Stomach (tissue), 9 donors: ENCODE results near the gene URB1. TPM values are rescaled to one million over a fixed set of nuclear protein-coding genes. Genes with fewer than 3 reads are reported as not detected.

Source experiments
- DNase-seq, 2 donors: peaks; one replicate each; pipeline versions ENCODE4 v3.0.0 to v3.0.0-alpha.2; 2013 to 2019
- H3K27ac ChIP-seq, 5 donors: fragments of 200-600 bp in 4 of 5; sonication (generic) in 4 of 5; one replicate each; pipeline ENCODE4 v1.5.1; 2013 to 2019; ENCODE audit warnings: mild to moderate bottlenecking in 1 of 5, moderate library complexity in 1 of 5
- H3K27me3 ChIP-seq, 3 donors: fragments of 200-600 bp; sonication (generic); one replicate each; pipeline ENCODE4 v1.5.1; 2017 to 2019; ENCODE audit warnings: mixed run types in 1 of 3
- H3K36me3 ChIP-seq, 4 donors: fragments of 200-600 bp; sonication (generic); 1 replicate in 3 of 4; 2 replicates in 1 of 4; pipeline ENCODE4 v1.5.1; 2016 to 2019
- H3K4me1 ChIP-seq, 4 donors: fragments of 200-600 bp; sonication (generic); one replicate each; pipeline ENCODE4 v1.5.1; 2016 to 2019
- H3K4me3 ChIP-seq, 4 donors: fragments of 200-600 bp; sonication (generic) in 3 of 4; one replicate each; pipeline ENCODE4 v1.5.1; 2016 to 2019; ENCODE audit warnings: mild to moderate bottlenecking in 1 of 4
- H3K9me3 ChIP-seq, 4 donors: fragments of 200-600 bp; sonication (generic); one replicate each; pipeline ENCODE4 v1.5.1; 2016 to 2019
- CTCF ChIP-seq, 7 experiments: fragments of 450-650 bp in 4 of 7; fragments of 200-600 bp in 3 of 7; sonication (generic) in 3 of 7; IDR thresholded peaks; one replicate each; pipeline ENCODE4 v1.5.1; 2016 to 2019; ENCODE audit warnings: antibody characterized with exemption in 7 of 7, control low read depth in 2 of 7, mild to moderate bottlenecking in 1 of 7
- EP300 ChIP-seq: sonication (generic); formaldehyde crosslinking; IDR thresholded peaks from one replicate; pipeline ENCODE4 v1.6.1; 2017; ENCODE audit warnings: antibody characterized with exemption
- POLR2A ChIP-seq, 4 donors: fragments of 450-650 bp; IDR thresholded peaks; one replicate each; pipeline ENCODE4 v1.6.1; 2016; ENCODE audit warnings: antibody characterized with exemption in 4 of 4, control low read depth in 2 of 4, mild to moderate bottlenecking in 1 of 4, moderate library complexity in 1 of 4
- POLR2AphosphoS5 ChIP-seq, 3 donors: sonication (generic); formaldehyde crosslinking; IDR thresholded peaks; one replicate each; pipeline ENCODE4 v1.6.1; 2016; ENCODE audit warnings: antibody characterized with exemption in 3 of 3
- WGBS, 5 donors: extraction: QIAGEN DNeasy Blood & Tissue Kit in 3 of 5; methylation state at CpG; one replicate each; pipeline versions ENCODE4 v1.1.5 to v1.1.7; 2013 to 2018; 5-methylcytosine and 5-hydroxymethylcytosine counted together
- intact Hi-C: fragments of 100-400 bp; cut with DNase I; formaldehyde crosslinking; loops from one replicate; pipeline ENCODE4 v1.15.1; 2023; ENCODE audit warnings: low total_unique reads
- polyA plus RNA-seq, 3 donors: library from polyadenylated mRNA; stranded (reverse); fragments of 200-250 nt; gene quantifications; one replicate each; pipeline ENCODE4 v1.2.3, GENCODE V29; 2013
- total RNA-seq, 5 donors: library from RNA; depleted of rRNA; stranded (reverse); fragments of >200 nt; gene quantifications; one replicate each; pipeline versions ENCODE4 v1.1.0 to v1.2.3, GENCODE V29; 2014 to 2016
- donor health status: healthy with polysubstance abuse.
- donor health status: Bipolar disorder and iron deficiency.
- donor health status: healthy.

The URB1 gene
- total and polyA plus RNA-seq, 8 donors, result 1.2 to 16.3 (median 10.2) TPM

GRCh38 chr21:32410291-32410690, 17.5 kb upstream of the URB1 start:
- no peaks in the 10 kb centered on the region for H3K36me3 ChIP-seq
- H3K4me1 ChIP-seq, result peaks cover 21 to 49% (median 40%) of the 10 kb centered on the region in 4 donors
- no peak for DNase-seq
- intact Hi-C loops, result no loop called here
- TF ChIP-seq EP300 (no peak), POLR2AphosphoS5 (IDR thresholded peaks at IDR 0.05) (no peak), CTCF (IDR thresholded peaks at IDR 0.05) (no peak), POLR2A (IDR thresholded peaks at IDR 0.05) (no peak)
- peak overlapping the region in 4 of 5 donors; percentile 96 to 100 (median 100) for H3K27ac ChIP-seq
- WGBS, 5 donors, result 71 to 85% (median 76%) methylated on average over 4 of the region's 4 CpGs
- no peak overlapping the region for H3K4me3 ChIP-seq
- H3K9me3 ChIP-seq, result no peaks in the 10 kb centered on the region
- peaks cover 0 to 4% (median 0%) of the 10 kb centered on the region in 3 donors for H3K27me3 ChIP-seq

GRCh38 chr21:32406405-32406804, 13.6 kb upstream of the URB1 start:
- intact Hi-C loops, result loop anchor here (5.0 kb wide), 1 partner anchor 161 kb away; no protein-coding TSS in a partner anchor
- H3K27ac ChIP-seq, result peak overlapping the region in 2 of 5 donors; percentile 18 to 29
- DNase-seq, result peak in 1 of 2 donors; percentile 43
- peaks cover 6 to 22% (median 15%) of the 10 kb centered on the region in 4 donors for H3K4me1 ChIP-seq
- WGBS, 5 donors, result 35 to 53% (median 38%) methylated on average over 6 of the region's 6 CpGs
- H3K4me3 ChIP-seq, result no peak overlapping the region
- TF ChIP-seq POLR2AphosphoS5 (IDR thresholded peaks at IDR 0.05), result no peak
- no peak for TF ChIP-seq EP300
- TF ChIP-seq CTCF (IDR thresholded peaks at IDR 0.05), result no peak
- no peak for TF ChIP-seq POLR2A (IDR thresholded peaks at IDR 0.05)
- H3K27me3 ChIP-seq, result no peaks in the 10 kb centered on the region
- no peaks in the 10 kb centered on the region for H3K9me3 ChIP-seq
- no peaks in the 10 kb centered on the region for H3K36me3 ChIP-seq

GRCh38 chr21:32403201-32403777, 10.5 kb upstream of the URB1 start:
- WGBS, 5 donors, result 7 to 18% (median 17%) methylated on average over 5 of the region's 5 CpGs
- intact Hi-C loops, result no loop called here
- Histone ChIP-seq H3K36me3 (no peaks in the 10 kb centered on the region), H3K27ac (no peak overlapping the region), H3K9me3 (no peaks in the 10 kb centered on the region), H3K4me1 (peaks cover 0 to 7% (median 0%) of the 10 kb centered on the region in 4 donors), H3K4me3 (no peak overlapping the region), H3K27me3 (no peaks in the 10 kb centered on the region)
- peak; percentile 57 to 87 for DNase-seq
- peak in 5 of 7 experiments; percentile 43 to 69 (median 58) for TF ChIP-seq CTCF (IDR thresholded peaks at IDR 0.05)
- TF ChIP-seq EP300, result no peak
- peak in 1 of 3 donors; percentile 29 for TF ChIP-seq POLR2AphosphoS5 (IDR thresholded peaks at IDR 0.05)
- TF ChIP-seq POLR2A (IDR thresholded peaks at IDR 0.05), result no peak

- Histone ChIP-seq H3K27ac (peak overlapping the region; percentile 88 to 94 (median 90)), H3K36me3 (peaks cover 0 to 6% (median 0%) of the 10 kb centered on the region in 4 donors), H3K27me3 (peaks cover 0 to 6% (median 0%) of the 10 kb centered on the region in 3 donors), H3K9me3 (no peaks in the 10 kb centered on the region), H3K4me1 (peaks cover 15 to 35% (median 25%) of the 10 kb centered on the region in 4 donors), H3K4me3 (peak overlapping the region; percentile 98 to 100 (median 100))
- no peak for DNase-seq
- TF ChIP-seq POLR2A (IDR thresholded peaks at IDR 0.05) (no peak), CTCF (IDR thresholded peaks at IDR 0.05) (no peak), EP300 (no peak), POLR2AphosphoS5 (IDR thresholded peaks at IDR 0.05) (no peak)
- intact Hi-C loops, result loop anchor here (10.0 kb wide), 1 partner anchor 211 kb away; no protein-coding TSS in a partner anchor
- 33 to 57% (median 45%) methylated on average over 9 of the region's 9 CpGs for WGBS, 5 donors
These were observed 827 bp upstream of the URB1 start for GRCh38 chr21:32393677-32394001.
